Gastrocnemius medialis (tissue), 4 donors: ENCODE measurements around the gene ABI1. TPM values are rescaled to one million over a fixed set of nuclear protein-coding genes. Genes with fewer than 3 reads are reported as not detected.

Source experiments
- ATAC-seq, 2 donors: fragments of 150-250 bp; one replicate each; pipeline ENCODE4 v1.9.1; 2016
- DNase-seq, 2 donors: peaks; one replicate each; pipeline ENCODE4 v3.0.0-alpha.2; 2019
- H3K27ac ChIP-seq, 4 donors: fragments of 200-600 bp; sonication (generic); 1 replicate in 1 of 4; 2 replicates in 3 of 4; pipeline ENCODE4 v1.5.1; 2016 to 2018; ENCODE audit warnings: mild to moderate bottlenecking in 2 of 4, moderate library complexity in 1 of 4
- H3K27me3 ChIP-seq, 3 donors: fragments of 200-600 bp; sonication (generic) in 2 of 3; 1 replicate in 1 of 3; 2 replicates in 2 of 3; pipeline versions ENCODE4 v1.5.1 to v1.6.0; 2016 to 2019; ENCODE audit warnings: mild to moderate bottlenecking in 1 of 3, moderate library complexity in 1 of 3
- H3K36me3 ChIP-seq, 2 donors: fragments of 200-600 bp; sonication (generic) in 1 of 2; one replicate each; pipeline ENCODE4 v1.5.1; 2017 to 2018
- H3K4me1 ChIP-seq, 2 donors: fragments of 200-600 bp; sonication (generic) in 1 of 2; one replicate each; pipeline ENCODE4 v1.5.1; 2016 to 2017; ENCODE audit warnings: mild to moderate bottlenecking in 2 of 2
- H3K4me3 ChIP-seq, 4 donors: fragments of 200-600 bp; sonication (generic) in 3 of 4; 1 replicate in 1 of 4; 2 replicates in 3 of 4; pipeline ENCODE4 v1.5.1; 2016 to 2019; ENCODE audit warnings: mild to moderate bottlenecking in 2 of 4
- H3K9me3 ChIP-seq, 3 donors: fragments of 200-600 bp; sonication (generic) in 2 of 3; 1 replicate in 1 of 3; 2 replicates in 2 of 3; pipeline ENCODE4 v1.5.1; 2016 to 2019
- POLR2A ChIP-seq, 2 donors: fragments of 450-650 bp; IDR thresholded peaks; one replicate each; pipeline ENCODE4 v1.6.1; 2017; ENCODE audit warnings: antibody characterized with exemption in 2 of 2, mild to moderate bottlenecking in 2 of 2, moderate library complexity in 2 of 2
- in situ Hi-C, 4 donors: fragments of 200-750 bp; cut with MboI; loops; one replicate each; pipeline versions ENCODE4 v1.15.0 to v1.8.0; 2017; ENCODE audit warnings: low sequenced_read_pairs in 4 of 4
- intact Hi-C: fragments of 100-400 bp; cut with DNase I; formaldehyde crosslinking; loops from one replicate; pipeline ENCODE4 v1.15.1; 2023; ENCODE audit warnings: low total_unique reads
- total RNA-seq, 4 donors: library from RNA; depleted of rRNA; stranded (reverse); fragments of >200 nt; gene quantifications; one replicate each; pipeline versions ENCODE4 v1.1.0 to v1.2.3, GENCODE V29; 2016
- TF ChIP-seq, protein P1 (sequence below), 5 experiments: fragments of 450-650 bp in 3 of 5; fragments of 200-600 bp in 2 of 5; sonication (generic) in 2 of 5; IDR thresholded peaks in 4 of 5; conservative IDR thresholded peaks in 1 of 5; 1 replicate in 4 of 5; 2 replicates in 1 of 5; pipeline ENCODE4 v1.5.1; 2016 to 2019; ENCODE audit warnings: antibody characterized with exemption in 5 of 5, mild to moderate bottlenecking in 3 of 5, moderate library complexity in 3 of 5

ABI1 gene
- total RNA-seq, 4 donors from 2014 or later = 20.9 to 32.6 (median 28.3) TPM

DNA sequence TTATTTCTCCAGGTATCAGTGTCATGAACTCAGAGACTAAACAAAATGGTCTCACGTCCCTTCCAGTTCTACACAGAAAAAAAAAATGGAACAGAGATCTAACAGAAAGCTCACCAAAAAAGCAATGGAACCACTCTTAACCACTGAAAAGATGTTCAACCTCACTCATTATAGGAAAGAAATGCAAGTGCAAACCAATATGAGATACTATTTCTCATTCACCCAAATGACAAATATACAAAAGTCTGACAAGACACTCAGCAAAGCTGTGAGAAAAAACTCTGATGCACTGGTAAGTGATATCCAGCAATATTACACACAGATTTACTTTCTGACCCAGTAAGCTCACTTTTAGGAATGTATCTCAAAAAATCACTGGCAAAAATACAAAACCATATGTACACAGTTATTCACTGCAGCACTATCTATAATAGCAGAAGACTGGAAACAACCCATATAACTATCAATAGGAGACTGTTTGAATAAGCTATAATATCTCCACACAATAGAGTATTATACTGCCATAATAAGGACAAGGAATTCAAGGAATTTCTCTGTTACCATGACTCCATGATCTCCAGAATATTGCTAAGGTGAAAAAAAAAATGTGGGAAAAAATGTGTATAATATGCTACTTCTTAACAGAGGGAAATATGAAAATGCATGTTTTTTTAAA, 36.6 kb downstream of the ABI1 start:
- DNase-seq (no peak), ATAC-seq (no peak)
- intact Hi-C loops = no loop called here
- H3K4me3 ChIP-seq = no peak overlapping the region
- TF ChIP-seq, protein P1, sequence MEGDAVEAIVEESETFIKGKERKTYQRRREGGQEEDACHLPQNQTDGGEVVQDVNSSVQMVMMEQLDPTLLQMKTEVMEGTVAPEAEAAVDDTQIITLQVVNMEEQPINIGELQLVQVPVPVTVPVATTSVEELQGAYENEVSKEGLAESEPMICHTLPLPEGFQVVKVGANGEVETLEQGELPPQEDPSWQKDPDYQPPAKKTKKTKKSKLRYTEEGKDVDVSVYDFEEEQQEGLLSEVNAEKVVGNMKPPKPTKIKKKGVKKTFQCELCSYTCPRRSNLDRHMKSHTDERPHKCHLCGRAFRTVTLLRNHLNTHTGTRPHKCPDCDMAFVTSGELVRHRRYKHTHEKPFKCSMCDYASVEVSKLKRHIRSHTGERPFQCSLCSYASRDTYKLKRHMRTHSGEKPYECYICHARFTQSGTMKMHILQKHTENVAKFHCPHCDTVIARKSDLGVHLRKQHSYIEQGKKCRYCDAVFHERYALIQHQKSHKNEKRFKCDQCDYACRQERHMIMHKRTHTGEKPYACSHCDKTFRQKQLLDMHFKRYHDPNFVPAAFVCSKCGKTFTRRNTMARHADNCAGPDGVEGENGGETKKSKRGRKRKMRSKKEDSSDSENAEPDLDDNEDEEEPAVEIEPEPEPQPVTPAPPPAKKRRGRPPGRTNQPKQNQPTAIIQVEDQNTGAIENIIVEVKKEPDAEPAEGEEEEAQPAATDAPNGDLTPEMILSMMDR (IDR thresholded peaks at IDR 0.05 in 4 of 5, conservative IDR thresholded peaks at IDR 0.05 in 1 of 5) = no peak
- TF ChIP-seq POLR2A (IDR thresholded peaks at IDR 0.05) = no peak
- peaks cover 0 to 4% of the 10 kb centered on the region in 2 donors for H3K4me1 ChIP-seq
- no peaks in the 10 kb centered on the region for H3K36me3 ChIP-seq
- no peaks in the 10 kb centered on the region for H3K9me3 ChIP-seq
- in situ Hi-C loops = no loop called here
- no peaks in the 10 kb centered on the region for H3K27me3 ChIP-seq
- no peak overlapping the region for H3K27ac ChIP-seq

DNA sequence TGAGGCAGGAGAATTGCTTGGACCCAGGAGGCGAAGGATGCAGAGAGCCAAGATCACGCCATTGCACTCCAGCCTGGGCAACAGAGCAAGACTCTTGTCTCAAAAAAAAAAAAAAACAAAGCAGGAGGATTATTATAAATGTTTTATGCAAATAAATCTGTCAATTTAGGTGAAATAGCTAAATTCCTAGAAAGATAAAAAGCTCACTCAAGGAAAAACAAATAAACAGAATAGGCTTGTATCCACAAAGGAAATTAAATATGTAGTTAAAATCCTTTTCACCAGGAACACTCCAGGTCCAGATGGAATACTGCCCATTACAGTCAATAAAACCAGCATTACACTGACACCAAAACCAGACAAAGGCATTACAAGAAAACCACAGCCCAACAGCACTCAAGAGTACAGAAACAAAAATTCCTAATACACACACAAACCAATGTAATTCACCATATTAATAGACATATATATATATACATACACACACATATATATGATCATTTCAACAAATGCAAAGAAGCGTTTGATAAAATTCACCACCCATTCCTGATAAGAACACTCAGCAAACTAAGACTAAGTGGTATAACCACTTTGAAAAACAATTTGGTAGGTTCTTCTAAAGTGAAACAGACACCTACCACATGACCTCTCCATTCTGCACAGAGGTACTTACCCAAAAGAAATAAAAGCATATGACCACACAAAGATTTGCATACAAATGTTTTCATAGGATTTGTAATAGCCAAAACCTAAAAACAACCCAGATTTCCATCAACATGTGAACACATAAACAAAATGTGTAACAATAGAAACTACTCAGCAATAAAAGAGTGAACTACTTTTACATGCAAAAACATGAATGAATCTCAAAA, 38.8 kb downstream of the ABI1 start:
- TF ChIP-seq, protein P1 (IDR thresholded peaks at IDR 0.05 in 4 of 5, conservative IDR thresholded peaks at IDR 0.05 in 1 of 5) = no peak
- no peak for TF ChIP-seq POLR2A (IDR thresholded peaks at IDR 0.05)
- H3K27ac ChIP-seq = no peak overlapping the region
- no peaks in the 10 kb centered on the region for H3K27me3 ChIP-seq
- in situ Hi-C loops (no loop called here), intact Hi-C loops (no loop called here)
- no peaks in the 10 kb centered on the region for H3K36me3 ChIP-seq
- H3K9me3 ChIP-seq = no peaks in the 10 kb centered on the region
- ATAC-seq (no peak), DNase-seq (no peak)
- no peak overlapping the region for H3K4me3 ChIP-seq
- H3K4me1 ChIP-seq = peaks cover 4 to 14% of the 10 kb centered on the region in 2 donors

DNA sequence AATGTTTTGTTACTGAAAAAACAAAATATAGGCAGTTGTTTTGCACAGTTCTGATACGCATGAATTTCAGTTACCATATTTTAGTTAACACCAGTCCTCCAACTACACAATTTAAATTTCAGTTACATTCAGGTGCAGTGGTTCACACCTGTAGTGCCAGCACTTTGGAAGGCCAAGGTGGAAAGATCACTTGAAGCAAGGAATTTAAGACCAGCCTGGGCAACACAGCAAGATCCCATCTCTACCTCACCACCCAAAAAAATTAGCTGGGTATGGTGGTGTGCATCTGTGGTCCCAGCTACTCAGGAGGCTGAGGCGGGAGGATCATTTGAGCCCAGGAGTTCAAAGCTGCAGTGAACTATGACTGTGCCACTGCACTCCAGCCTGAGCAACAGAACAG, 45.3 kb downstream of the ABI1 start:
- H3K9me3 ChIP-seq = no peaks in the 10 kb centered on the region
- DNase-seq (no peak), ATAC-seq (no peak)
- in situ Hi-C loops (no loop called here), intact Hi-C loops (no loop called here)
- peaks cover 14 to 15% of the 10 kb centered on the region in 2 donors for H3K4me1 ChIP-seq
- H3K4me3 ChIP-seq = no peak overlapping the region
- no peaks in the 10 kb centered on the region for H3K27me3 ChIP-seq
- TF ChIP-seq POLR2A (IDR thresholded peaks at IDR 0.05) = no peak
- TF ChIP-seq, protein P1 (IDR thresholded peaks at IDR 0.05 in 4 of 5, conservative IDR thresholded peaks at IDR 0.05 in 1 of 5) = no peak
- H3K36me3 ChIP-seq = no peaks in the 10 kb centered on the region
- no peak overlapping the region for H3K27ac ChIP-seq

- TF ChIP-seq, protein P1 (IDR thresholded peaks at IDR 0.05 in 4 of 5, conservative IDR thresholded peaks at IDR 0.05 in 1 of 5) = no peak
- TF ChIP-seq POLR2A (IDR thresholded peaks at IDR 0.05) = no peak
- Histone ChIP-seq H3K9me3 (no peaks in the 10 kb centered on the region), H3K27ac (no peak overlapping the region), H3K4me3 (no peak overlapping the region), H3K36me3 (no peaks in the 10 kb centered on the region), H3K4me1 (peaks cover 0 to 14% of the 10 kb centered on the region in 2 donors), H3K27me3 (no peaks in the 10 kb centered on the region)
- DNase-seq (no peak), ATAC-seq (no peak)
- intact Hi-C loops (no loop called here), in situ Hi-C loops (no loop called here)
These were observed 50.2 kb downstream of the ABI1 start for GRCh38 chr10:26810435-26811026.
